Transverse colon (tissue), 4 donors: ENCODE measurements around the gene RAD21L1.

Experiments used
- POLR2A ChIP-seq: fragments of 450-650 bp; IDR thresholded peaks from one replicate; pipeline ENCODE4 v1.6.1; 2016; ENCODE audit warnings: antibody characterized with exemption, mild to moderate bottlenecking, moderate library complexity
- POLR2AphosphoS5 ChIP-seq, 3 donors: sonication (generic); formaldehyde crosslinking; IDR thresholded peaks; one replicate each; pipeline ENCODE4 v1.6.1; 2016; ENCODE audit warnings: antibody characterized with exemption in 3 of 3
- TF ChIP-seq, protein P1 (sequence below), 5 experiments: fragments of 200-600 bp in 3 of 5; fragments of 450-650 bp in 2 of 5; sonication (generic) in 3 of 5; IDR thresholded peaks; 1 replicate in 2 of 5; 2 replicates in 3 of 5; pipeline ENCODE4 v1.5.1; 2016 to 2017; ENCODE audit warnings: antibody characterized with exemption in 5 of 5, inconsistent platforms in 3 of 5, mild to moderate bottlenecking in 2 of 5, moderate library complexity in 1 of 5

GRCh38 chr20:1210501-1210900 is 15.3 kb upstream of the RAD21L1 start:
- TF ChIP-seq, protein P1, sequence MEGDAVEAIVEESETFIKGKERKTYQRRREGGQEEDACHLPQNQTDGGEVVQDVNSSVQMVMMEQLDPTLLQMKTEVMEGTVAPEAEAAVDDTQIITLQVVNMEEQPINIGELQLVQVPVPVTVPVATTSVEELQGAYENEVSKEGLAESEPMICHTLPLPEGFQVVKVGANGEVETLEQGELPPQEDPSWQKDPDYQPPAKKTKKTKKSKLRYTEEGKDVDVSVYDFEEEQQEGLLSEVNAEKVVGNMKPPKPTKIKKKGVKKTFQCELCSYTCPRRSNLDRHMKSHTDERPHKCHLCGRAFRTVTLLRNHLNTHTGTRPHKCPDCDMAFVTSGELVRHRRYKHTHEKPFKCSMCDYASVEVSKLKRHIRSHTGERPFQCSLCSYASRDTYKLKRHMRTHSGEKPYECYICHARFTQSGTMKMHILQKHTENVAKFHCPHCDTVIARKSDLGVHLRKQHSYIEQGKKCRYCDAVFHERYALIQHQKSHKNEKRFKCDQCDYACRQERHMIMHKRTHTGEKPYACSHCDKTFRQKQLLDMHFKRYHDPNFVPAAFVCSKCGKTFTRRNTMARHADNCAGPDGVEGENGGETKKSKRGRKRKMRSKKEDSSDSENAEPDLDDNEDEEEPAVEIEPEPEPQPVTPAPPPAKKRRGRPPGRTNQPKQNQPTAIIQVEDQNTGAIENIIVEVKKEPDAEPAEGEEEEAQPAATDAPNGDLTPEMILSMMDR (IDR thresholded peaks at IDR 0.05): no peak
- TF ChIP-seq POLR2AphosphoS5 (IDR thresholded peaks at IDR 0.05) (no peak), POLR2A (no peak)
